Ascending aorta (tissue), 2 donors: ENCODE measurements around the gene PACSIN3. TPM values are rescaled to one million over a fixed set of nuclear protein-coding genes. Genes with fewer than 3 reads are reported as not detected.

Source experiments
- DNase-seq, 2 donors: peaks; one replicate each; pipeline ENCODE4 v3.0.0-alpha.2; 2019; ENCODE audit warnings: low spot score in 2 of 2
- H3K27ac ChIP-seq, 2 donors: fragments of 200-600 bp; sonication (generic); one replicate each; pipeline ENCODE4 v1.5.1; 2016 to 2017; ENCODE audit warnings: mild to moderate bottlenecking in 1 of 2
- H3K27me3 ChIP-seq: fragments of 200-600 bp; sonication (generic); one replicate; pipeline ENCODE4 v1.5.1; 2017
- H3K36me3 ChIP-seq, 2 donors: fragments of 200-600 bp; sonication (generic); one replicate each; pipeline ENCODE4 v1.5.1; 2016
- H3K4me1 ChIP-seq, 2 donors: fragments of 200-600 bp; sonication (generic); one replicate each; pipeline ENCODE4 v1.5.1; 2016 to 2017; ENCODE audit warnings: mild to moderate bottlenecking in 1 of 2
- H3K4me3 ChIP-seq, 2 donors: fragments of 200-600 bp; sonication (generic); one replicate each; pipeline ENCODE4 v1.5.1; 2016 to 2017; ENCODE audit warnings: mild to moderate bottlenecking in 1 of 2
- H3K9me3 ChIP-seq, 2 donors: fragments of 200-600 bp; sonication (generic); one replicate each; pipeline ENCODE4 v1.5.1; 2016
- intact Hi-C: fragments of 100-400 bp; cut with DNase I; formaldehyde crosslinking; loops from one replicate; pipeline ENCODE4 v1.15.1; 2023
- total RNA-seq: library from RNA; depleted of rRNA; stranded (reverse); fragments of >200 nt; gene quantifications from one replicate; pipeline ENCODE4 v1.1.0, GENCODE V29; 2016
- TF ChIP-seq, protein P1 (sequence below), 3 experiments: fragments of 200-600 bp in 2 of 3; fragments of 450-650 bp in 1 of 3; sonication (generic) in 2 of 3; IDR thresholded peaks; one replicate each; pipeline ENCODE4 v1.5.1; 2016 to 2019; ENCODE audit warnings: antibody characterized with exemption in 3 of 3, mild to moderate bottlenecking in 1 of 3, moderate library complexity in 1 of 3

Gene PACSIN3
- total RNA-seq, 1 donor from 2014 or later = 32.7 TPM

DNA sequence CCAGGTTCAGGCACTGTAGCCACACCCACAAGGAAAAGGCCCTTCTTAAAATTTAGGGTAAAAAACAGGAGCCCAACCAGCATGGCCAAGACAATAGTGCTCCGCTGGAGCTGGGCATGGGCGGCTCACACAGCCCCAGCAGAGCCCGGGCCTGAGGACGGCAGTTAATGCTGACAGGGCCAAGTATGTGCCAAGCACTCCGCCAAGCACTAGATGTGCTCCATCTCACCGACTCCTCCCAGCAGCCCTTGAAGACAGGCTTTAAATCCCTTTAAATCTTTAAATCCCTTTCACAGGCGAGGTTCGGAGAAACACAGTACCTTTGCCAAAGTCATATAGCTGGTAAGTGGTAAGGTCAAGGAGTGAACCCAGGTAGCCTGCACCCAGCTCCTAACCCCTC is 14.4 kb downstream of the PACSIN3 start:
- intact Hi-C loops = no loop called here
- H3K36me3 ChIP-seq = peaks cover 67 to 80% of the 10 kb centered on the region in 2 donors
- no peak for DNase-seq
- no peak overlapping the region for H3K27ac ChIP-seq
- no peaks in the 10 kb centered on the region for H3K27me3 ChIP-seq
- H3K4me3 ChIP-seq = no peak overlapping the region
- peaks cover 8 to 19% of the 10 kb centered on the region in 2 donors for H3K4me1 ChIP-seq
- H3K9me3 ChIP-seq = no peaks in the 10 kb centered on the region
- TF ChIP-seq, protein P1, sequence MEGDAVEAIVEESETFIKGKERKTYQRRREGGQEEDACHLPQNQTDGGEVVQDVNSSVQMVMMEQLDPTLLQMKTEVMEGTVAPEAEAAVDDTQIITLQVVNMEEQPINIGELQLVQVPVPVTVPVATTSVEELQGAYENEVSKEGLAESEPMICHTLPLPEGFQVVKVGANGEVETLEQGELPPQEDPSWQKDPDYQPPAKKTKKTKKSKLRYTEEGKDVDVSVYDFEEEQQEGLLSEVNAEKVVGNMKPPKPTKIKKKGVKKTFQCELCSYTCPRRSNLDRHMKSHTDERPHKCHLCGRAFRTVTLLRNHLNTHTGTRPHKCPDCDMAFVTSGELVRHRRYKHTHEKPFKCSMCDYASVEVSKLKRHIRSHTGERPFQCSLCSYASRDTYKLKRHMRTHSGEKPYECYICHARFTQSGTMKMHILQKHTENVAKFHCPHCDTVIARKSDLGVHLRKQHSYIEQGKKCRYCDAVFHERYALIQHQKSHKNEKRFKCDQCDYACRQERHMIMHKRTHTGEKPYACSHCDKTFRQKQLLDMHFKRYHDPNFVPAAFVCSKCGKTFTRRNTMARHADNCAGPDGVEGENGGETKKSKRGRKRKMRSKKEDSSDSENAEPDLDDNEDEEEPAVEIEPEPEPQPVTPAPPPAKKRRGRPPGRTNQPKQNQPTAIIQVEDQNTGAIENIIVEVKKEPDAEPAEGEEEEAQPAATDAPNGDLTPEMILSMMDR (IDR thresholded peaks at IDR 0.05) = no peak

DNA sequence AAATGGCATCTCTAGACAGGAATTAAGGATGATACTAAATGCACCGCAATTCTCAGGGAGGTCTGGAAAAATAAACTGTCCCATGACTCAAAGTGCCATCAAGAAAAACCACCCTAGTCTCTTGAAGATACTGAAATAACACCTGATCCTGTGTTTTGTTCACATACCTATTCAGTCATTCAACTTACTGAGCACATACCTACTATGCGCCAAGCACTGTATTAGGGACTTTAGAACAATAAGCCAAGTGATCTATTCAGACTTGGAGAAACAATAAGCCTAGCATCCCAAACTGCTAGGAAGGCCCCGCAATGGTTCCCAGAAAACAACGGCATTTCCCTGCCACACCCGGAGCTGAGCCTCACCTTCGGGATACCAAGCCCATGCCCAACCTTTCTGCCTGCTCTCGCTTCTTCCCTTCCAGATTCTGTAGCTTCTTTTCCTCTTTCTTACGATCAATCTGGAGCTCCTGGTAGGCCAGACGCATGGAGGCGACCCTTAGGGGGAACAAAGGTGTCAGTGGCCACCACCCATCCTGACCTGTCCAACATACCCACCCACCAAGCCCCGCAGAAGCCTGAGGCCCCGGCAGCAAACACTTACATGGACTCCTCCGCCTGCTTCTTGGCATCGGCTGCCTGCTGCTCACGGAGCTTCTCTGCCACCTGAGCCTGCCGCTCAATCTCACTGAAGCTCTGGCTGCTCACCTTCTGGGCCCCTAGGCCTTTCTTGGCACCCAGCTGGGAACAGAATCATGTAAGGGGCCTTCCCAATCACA is 15.0 kb downstream of the PACSIN3 start:
- DNase-seq = no peak
- Histone ChIP-seq H3K27ac (no peak overlapping the region), H3K4me1 (peaks cover 8 to 19% of the 10 kb centered on the region in 2 donors), H3K27me3 (no peaks in the 10 kb centered on the region), H3K36me3 (peaks cover 73 to 86% of the 10 kb centered on the region in 2 donors), H3K9me3 (no peaks in the 10 kb centered on the region), H3K4me3 (no peak overlapping the region)
- intact Hi-C loops = no loop called here
- TF ChIP-seq, protein P1 (IDR thresholded peaks at IDR 0.05) = no peak

DNA sequence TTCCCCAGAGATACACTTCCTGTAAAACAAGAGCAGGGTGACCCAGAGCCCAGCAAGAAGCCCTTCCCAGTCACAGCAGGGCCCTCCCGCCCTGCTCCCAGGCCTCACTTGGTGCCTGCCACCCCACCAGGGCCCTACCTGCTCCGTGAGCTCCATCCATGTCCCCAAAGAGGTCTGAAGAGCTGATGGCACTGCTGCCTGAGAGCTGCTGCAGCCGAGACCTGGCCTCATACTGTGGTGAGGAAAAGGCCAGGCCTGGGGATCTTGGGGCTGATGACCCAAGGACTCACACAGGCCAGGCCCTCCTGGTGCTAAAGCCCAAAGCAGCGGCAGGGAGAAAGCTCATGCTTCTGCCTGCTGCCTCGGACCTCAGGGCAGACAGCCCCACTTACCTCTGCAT is 19.9 kb downstream of the PACSIN3 start:
- intact Hi-C loops = no loop called here
- Histone ChIP-seq H3K36me3 (peaks cover 72 to 76% of the 10 kb centered on the region in 2 donors), H3K4me3 (no peak overlapping the region), H3K9me3 (no peaks in the 10 kb centered on the region), H3K27ac (no peak overlapping the region), H3K27me3 (no peaks in the 10 kb centered on the region), H3K4me1 (no peaks in the 10 kb centered on the region)
- TF ChIP-seq, protein P1 (IDR thresholded peaks at IDR 0.05) = no peak
- DNase-seq = no peak

DNA sequence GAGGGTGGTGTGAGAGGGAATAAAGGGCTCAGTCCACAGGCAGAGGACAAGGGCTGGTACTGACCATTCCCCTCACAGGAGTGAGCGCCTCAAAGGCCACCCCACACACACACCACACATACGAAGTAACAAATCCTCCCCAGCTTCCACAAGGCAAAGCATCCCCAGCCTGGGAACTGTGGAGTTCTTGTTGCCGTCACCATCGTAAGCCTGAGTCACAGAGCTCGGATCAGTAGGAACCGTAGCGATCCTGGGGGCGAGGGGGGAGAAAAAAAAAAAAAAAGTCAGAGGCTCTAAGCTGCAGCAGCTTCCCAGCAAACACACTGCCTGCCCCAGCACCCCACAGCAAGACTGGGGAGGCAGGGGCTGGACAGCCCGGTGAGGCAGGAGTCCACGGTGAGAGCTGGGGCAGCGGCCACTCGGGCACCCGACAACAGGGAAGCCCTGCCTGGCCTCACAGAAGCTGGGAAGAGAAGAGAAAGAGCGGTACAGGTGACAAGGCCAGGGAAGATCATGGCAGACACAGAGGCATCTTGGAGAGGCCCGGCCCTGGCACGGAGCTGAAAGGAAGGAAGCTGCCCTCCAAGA is 20.9 kb downstream of the PACSIN3 start:
- H3K4me3 ChIP-seq = no peak overlapping the region
- peaks cover 64 to 66% of the 10 kb centered on the region in 2 donors for H3K36me3 ChIP-seq
- TF ChIP-seq, protein P1 (IDR thresholded peaks at IDR 0.05) = no peak
- no peaks in the 10 kb centered on the region for H3K27me3 ChIP-seq
- intact Hi-C loops = no loop called here
- no peak for DNase-seq
- H3K27ac ChIP-seq = no peak overlapping the region
- peaks cover 0 to 3% of the 10 kb centered on the region in 2 donors for H3K4me1 ChIP-seq
- H3K9me3 ChIP-seq = no peaks in the 10 kb centered on the region

DNA sequence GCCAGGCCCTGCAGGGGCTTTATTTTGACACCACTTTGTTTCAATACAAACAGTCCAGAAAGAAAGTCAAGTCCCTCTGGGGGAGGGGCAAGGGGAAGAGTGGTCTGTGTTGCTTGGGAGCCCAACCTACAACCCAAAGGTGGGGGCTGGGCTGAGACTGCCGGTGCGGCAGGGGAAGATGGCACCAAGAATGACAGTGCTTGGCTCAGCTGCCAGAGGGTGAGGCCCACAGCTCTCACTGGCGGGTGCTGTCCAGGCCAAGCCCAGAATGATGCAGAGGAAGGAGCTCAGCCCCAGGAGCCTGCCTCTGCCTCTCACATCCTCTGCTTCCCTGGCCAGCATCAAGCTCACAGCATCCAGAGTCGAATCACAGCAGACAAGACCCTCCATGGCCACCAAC is 21.9 kb downstream of the PACSIN3 start:
- no peaks in the 10 kb centered on the region for H3K27me3 ChIP-seq
- TF ChIP-seq, protein P1 (IDR thresholded peaks at IDR 0.05) = no peak
- DNase-seq = no peak
- intact Hi-C loops = no loop called here
- H3K27ac ChIP-seq = no peak overlapping the region
- H3K4me3 ChIP-seq = no peak overlapping the region
- peaks cover 54 to 56% of the 10 kb centered on the region in 2 donors for H3K36me3 ChIP-seq
- no peaks in the 10 kb centered on the region for H3K9me3 ChIP-seq
- peaks cover 0 to 3% of the 10 kb centered on the region in 2 donors for H3K4me1 ChIP-seq
